ENCODE measurements around the gene DHTKD1. TPM values are rescaled to one million over a fixed set of nuclear protein-coding genes. Genes with fewer than 3 reads are reported as not detected.

Gene DHTKD1
- total RNA-seq, 1 experiment from 2014 or later, result 61.4 TPM

Small RNA genes lying within 50 kb of the gene (microRNA-seq; reads per million reads assigned to microRNA genes)
- gene MIR548AK, result not detected

Other genes with a start within 250 kb of the DHTKD1 start
- 123 and 134 TPM in 2 replicates for gene PROSER2, start 245.6 kb upstream of the DHTKD1 start, total RNA-seq (2022)
- 40.6 and 40.9 TPM in 2 replicates for gene UPF2, start 26.1 kb upstream of the DHTKD1 start, total RNA-seq (2022)
- gene SEC61A2, start 60.7 kb downstream of the DHTKD1 start, total RNA-seq (2022), result 27.5 and 34.1 TPM in 2 replicates
- 160 and 164 TPM in 2 replicates for gene NUDT5, start 126.9 kb downstream of the DHTKD1 start, total RNA-seq (2022)
- gene CDC123, start 127.2 kb downstream of the DHTKD1 start, total RNA-seq (2022), result 190 and 199 TPM in 2 replicates

Data from Caco-2 (cell line).